IMR-90 (cell line): Measurements from ENCODE around the gene ZNF436. TPM values are rescaled to one million over a fixed set of nuclear protein-coding genes. Genes with fewer than 3 reads are reported as not detected.
"Not testable (repeated sequence)": the region's sequence is repeated elsewhere in the genome, so short reads cannot be mapped to it uniquely, and the experiment has no call there.

Source experiments
- ATAC-seq: fragments of 200-7000 bp; cut with Tn5 transposase; 2 replicates; pipeline ENCODE4 v1.9.1; 2020; ENCODE audit warnings: low read depth, mild to moderate bottlenecking, moderate library complexity
- BruUV-seq: library from RNA; stranded (reverse); fragments of 400-500 nt; replicated peaks from 2 replicates; lab custom pipeline; 2021; lab: Mats Ljungman, UMichigan
- CTCF ChIA-PET: fragments of 300-600 bp; formaldehyde crosslinking; extraction: SDS; loops from one replicate; lab custom pipeline; 2021; ENCODE audit warnings: antibody characterized with exemption; lab: Yijun Ruan, JAX
- POLR2A ChIA-PET: fragments of 300-600 bp; sonication (Branson Sonifier 250); formaldehyde crosslinking; loops from one replicate; lab custom pipeline; 2022; ENCODE audit warnings: antibody characterized with exemption; ENCODE audit not compliant: unreplicated experiment; lab: Charles Lee
- DNase-seq: peaks from one replicate; pipeline ENCODE4 v3.0.0; 2013
- H2AFZ ChIP-seq: replicated peaks from 2 replicates; pipeline ENCODE3; 2013; ENCODE audit warnings: low read length, mild to moderate bottlenecking; ENCODE audit not compliant: poor library complexity
- H2AK5ac ChIP-seq: 2 replicates; pipeline ENCODE4 v1.6.1; 2013; ENCODE audit warnings: low read depth, low read length, inconsistent platforms
- H2AK9ac ChIP-seq: replicated peaks from 2 replicates; pipeline ENCODE3; 2013; ENCODE audit warnings: mild to moderate bottlenecking, low read depth, low read length, moderate library complexity; ENCODE audit not compliant: poor library complexity
- H2BK120ac ChIP-seq: 2 replicates; pipeline ENCODE4 v1.6.1; 2013; ENCODE audit warnings: low read depth, low read length, inconsistent platforms
- H2BK15ac ChIP-seq: 3 replicates; pipeline ENCODE4 v1.6.1; 2013; ENCODE audit warnings: low read depth, low read length, inconsistent platforms
- H2BK20ac ChIP-seq: 2 replicates; pipeline ENCODE4 v1.6.1; 2013; ENCODE audit warnings: low read depth, mild to moderate bottlenecking, inconsistent platforms, low read length, moderate library complexity
- H2BK5ac ChIP-seq: 2 replicates; pipeline ENCODE4 v1.6.1; 2013; ENCODE audit warnings: mild to moderate bottlenecking, low read depth, low read length, inconsistent platforms; ENCODE audit not compliant: poor library complexity, severe bottlenecking
- H3K14ac ChIP-seq: replicated peaks from 2 replicates; pipeline ENCODE4 v1.6.1; 2013; ENCODE audit warnings: low read depth, low read length, inconsistent platforms
- H3K18ac ChIP-seq: 2 replicates; pipeline ENCODE4 v1.6.1; 2013; ENCODE audit warnings: low read depth, low read length, control low read depth
- H3K23ac ChIP-seq: 2 replicates; pipeline ENCODE4 v1.6.1; 2013; ENCODE audit warnings: low read depth, low read length, inconsistent platforms
- H3K27ac ChIP-seq: 2 replicates; pipeline ENCODE4 v1.5.1; 2013; ENCODE audit warnings: mild to moderate bottlenecking, control low read depth, low read length; ENCODE audit not compliant: insufficient read depth
- H3K27me3 ChIP-seq: 2 replicates; pipeline ENCODE4 v1.6.1; 2013; ENCODE audit warnings: low read length; ENCODE audit not compliant: control insufficient read depth, insufficient read depth
- H3K36me3 ChIP-seq: 2 replicates; pipeline ENCODE4 v1.6.1; 2013; ENCODE audit warnings: low read length, mixed read lengths; ENCODE audit not compliant: control insufficient read depth, insufficient read depth
- H3K4ac ChIP-seq: 2 replicates; pipeline ENCODE4 v1.6.1; 2013; ENCODE audit warnings: low read depth, low read length, inconsistent platforms
- H3K4me1 ChIP-seq: 2 replicates; pipeline ENCODE4 v1.6.1; 2013; ENCODE audit warnings: low read length, mixed read lengths; ENCODE audit not compliant: control insufficient read depth, insufficient read depth
- H3K4me2 ChIP-seq: 2 replicates; pipeline ENCODE4 v1.6.1; 2013; ENCODE audit warnings: low read depth, mild to moderate bottlenecking, control low read depth, low read length, moderate library complexity
- H3K4me3 ChIP-seq: 2 replicates; pipeline ENCODE4 v1.5.1; 2013; ENCODE audit warnings: low read depth, mild to moderate bottlenecking, control low read depth, low read length, moderate library complexity; ENCODE audit not compliant: insufficient read depth
- H3K56ac ChIP-seq: 2 replicates; pipeline ENCODE4 v1.6.1; 2013; ENCODE audit warnings: low read length, inconsistent platforms; ENCODE audit not compliant: insufficient read depth; ENCODE audit errors: extremely low read depth
- H3K79me1 ChIP-seq, 2 experiments: 2 replicates each; pipeline ENCODE4 v1.6.1; 2013; ENCODE audit warnings: low read length in 2 of 2, inconsistent platforms in 1 of 2, low read depth in 1 of 2
- H3K9ac ChIP-seq: 2 replicates; pipeline ENCODE4 v1.6.1; 2013; ENCODE audit warnings: low read depth, low read length, control low read depth
- H3K9me1 ChIP-seq: 2 replicates; pipeline ENCODE4 v1.6.1; 2013; ENCODE audit warnings: low read length, inconsistent platforms; ENCODE audit not compliant: insufficient read depth
- H3K9me3 ChIP-seq: 2 replicates; pipeline ENCODE4 v1.6.1; 2013; ENCODE audit warnings: low read length; ENCODE audit not compliant: control insufficient read depth, insufficient read depth
- H4K20me1 ChIP-seq: 2 replicates; pipeline ENCODE4 v1.6.1; 2013; ENCODE audit warnings: low read length, inconsistent platforms; ENCODE audit not compliant: insufficient read depth
- H4K5ac ChIP-seq: 2 replicates; pipeline ENCODE4 v1.6.1; 2013; ENCODE audit warnings: mild to moderate bottlenecking, low read depth, low read length, control low read depth
- H4K8ac ChIP-seq, 2 experiments: 2 replicates each; pipeline ENCODE4 v1.6.1; 2013; ENCODE audit warnings: low read depth in 2 of 2, low read length in 2 of 2, control low read depth in 1 of 2, inconsistent platforms in 1 of 2
- H4K91ac ChIP-seq: 2 replicates; pipeline ENCODE4 v1.6.1; 2013; ENCODE audit warnings: low read depth, low read length, inconsistent platforms; ENCODE audit not compliant: insufficient read depth
- RAD21 ChIP-seq: IDR thresholded peaks from 2 replicates; pipeline ENCODE4 v1.6.1; 2012; ENCODE audit warnings: low read length, improper control_type of control experiment
- WGBS, 2 experiments: methylation state at CpG; one replicate each; pipeline versions ENCODE4 v1.1.5 to v1.1.7; 2013; ENCODE audit warnings: missing lambda C conversion rate in 2 of 2; ENCODE audit not compliant: insufficient read length in 1 of 2; ENCODE audit errors: extremely low coverage in 2 of 2; 5-methylcytosine and 5-hydroxymethylcytosine counted together
- dilution Hi-C: fragments of 300-500 bp; cut with HindIII; formaldehyde crosslinking; loops from one replicate; pipeline ENCODE4 v1.14.3; 2018; ENCODE audit warnings: low sequenced_read_pairs; ENCODE audit not compliant: unreplicated experiment
- in situ Hi-C: fragments of 300-500 bp; cut with MboI; formaldehyde crosslinking; loops from 3 replicates; pipeline ENCODE4 v1.14.3; 2019; ENCODE audit warnings: low sequenced_read_pairs, inconsistent platforms, mixed read lengths
- intact Hi-C: fragments of 100-400 bp; cut with micrococcal nuclease; formaldehyde crosslinking; loops from 2 replicates; pipeline ENCODE4 v1.10.0; 2022
- polyA plus RNA-seq, 3 experiments: library from polyadenylated mRNA; depleted of rRNA; stranded (reverse); fragments of >200 nt; gene quantifications; 2 replicates each; pipeline ENCODE4 v1.2.3, GENCODE V29; 2012; ENCODE audit warnings: low replicate concordance in 1 of 3
- total RNA-seq: library from RNA; depleted of rRNA; stranded (reverse); fragments of >200 nt; gene quantifications from 2 replicates; pipeline ENCODE4 v1.2.3, GENCODE V29; 2012

Gene ZNF436
- total and polyA plus RNA-seq, 2 of the 4 experiments (the other 2 are of a cell fraction) = 5.3 to 14.3 TPM

DNA sequence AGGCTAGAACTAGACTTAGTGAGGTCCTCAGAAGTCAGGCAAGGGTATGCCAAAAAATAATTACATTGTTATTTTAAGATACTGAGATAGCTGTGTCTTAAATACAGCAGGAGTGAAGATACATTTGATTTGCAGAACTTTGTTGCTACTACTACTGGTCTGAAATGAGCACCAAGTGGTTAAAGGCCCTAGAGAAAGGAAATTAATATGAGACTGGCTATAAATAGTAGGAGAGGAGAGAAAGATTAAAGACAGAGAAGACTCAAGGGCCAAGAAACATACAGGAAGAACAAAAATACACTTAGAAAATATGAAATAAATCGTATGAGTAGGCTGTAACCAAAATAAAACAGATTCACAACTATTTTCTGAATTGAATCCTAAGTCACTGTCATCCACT, 46.9 kb downstream of the ZNF436 start:
- ChIA-PET POLR2A (no interaction called here), CTCF (no interaction called here)
- H3K36me3 ChIP-seq = peaks cover 35% of the 10 kb centered on the region

DNA sequence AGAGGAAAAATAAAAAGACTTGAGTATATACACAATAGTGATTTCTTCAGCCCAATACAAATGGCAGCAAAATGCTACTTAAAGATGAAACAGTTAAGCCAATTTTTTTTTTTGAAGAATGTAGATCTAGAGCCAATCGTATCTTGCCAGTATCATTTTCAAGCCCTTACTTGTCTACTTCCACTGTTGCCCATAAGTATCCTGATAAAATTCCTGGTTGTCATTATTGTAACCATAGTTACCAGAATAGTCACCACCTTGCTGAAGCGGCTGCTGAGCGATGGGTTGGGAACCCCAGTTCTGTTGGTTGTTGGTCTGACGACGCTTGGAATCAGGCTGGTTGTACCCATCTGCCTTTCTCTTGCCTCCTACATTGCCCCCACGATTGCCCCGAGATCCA, 59.4 kb downstream of the ZNF436 start:
- H4K20me1 ChIP-seq, DNase-seq, H2BK15ac ChIP-seq, H3K27me3 ChIP-seq, H4K91ac ChIP-seq, H2AK9ac ChIP-seq, H3K4me3 ChIP-seq, H2BK120ac ChIP-seq, intact Hi-C loops, H4K8ac ChIP-seq, H3K27ac ChIP-seq, H2BK20ac ChIP-seq, H3K23ac ChIP-seq, H2AK5ac ChIP-seq, H3K4ac ChIP-seq, dilution Hi-C loops, H3K18ac ChIP-seq, H2AFZ ChIP-seq, H2BK5ac ChIP-seq, POLR2A ChIA-PET, H3K56ac ChIP-seq, ATAC-seq, in situ Hi-C loops, H3K9me1 ChIP-seq, H3K14ac ChIP-seq, H3K9ac ChIP-seq, H3K9me3 ChIP-seq, H3K4me1 ChIP-seq, H4K5ac ChIP-seq, CTCF ChIA-PET, H3K4me2 ChIP-seq: not testable (repeated sequence)
- BruUV-seq = TSS peak; percentile 63
- WGBS, 2 experiments = no CpG with 5 or more reads among the region's 7 CpGs
- peaks cover 9 to 35% of the 10 kb centered on the region in 2 experiments for H3K79me1 ChIP-seq
- peaks cover 29% of the 10 kb centered on the region for H3K36me3 ChIP-seq

More for the DNA sequence above, 46.9 kb downstream of the ZNF436 start:
- Histone ChIP-seq H4K5ac (no peak overlapping the region), H3K23ac (no peak overlapping the region; the same call in 1 of the 2 replicates), H2AK9ac (no peak overlapping the region), H2BK5ac (no peak overlapping the region), H3K9me1 (no peaks in the 10 kb centered on the region; the same call in 1 of the 2 replicates), H4K8ac (no peak overlapping the region), H3K4me1 (peaks cover 2% of the 10 kb centered on the region; the same call in 1 of the 2 replicates), H3K27me3 (no peaks in the 10 kb centered on the region), H4K91ac (no peak overlapping the region), H2BK20ac (no peak overlapping the region), H3K14ac (no peak overlapping the region), H2BK120ac (no peak overlapping the region), H3K9me3 (no peaks in the 10 kb centered on the region), H3K9ac (no peak overlapping the region), H2BK15ac (no peak overlapping the region), H3K4ac (no peak overlapping the region), H2AK5ac (no peak overlapping the region), H3K18ac (no peak overlapping the region), H3K4me3 (no peak overlapping the region), H3K27ac (no peak overlapping the region), H3K4me2 (no peak overlapping the region), H3K79me1 (peaks cover 34 to 62% of the 10 kb centered on the region in 2 experiments), H4K20me1 (peaks cover 31% of the 10 kb centered on the region), H2AFZ (no peak overlapping the region), H3K56ac (no peak overlapping the region)
- intact Hi-C loops (no loop called here), in situ Hi-C loops (no loop called here), dilution Hi-C loops (no loop called here)
- DNase-seq (no peak), ATAC-seq (no peak)
- no TSS peak for BruUV-seq
- TF ChIP-seq RAD21 = no peak
- no CpG with 5 or more reads among the region's 1 CpG for WGBS, 2 experiments
